HepG2 (cell line): ENCODE measurements around the gene WBP1. TPM values are rescaled to one million over a fixed set of nuclear protein-coding genes. Genes with fewer than 3 reads are reported as not detected.

Experiments
- ATAC-seq: fragments of 200-7000 bp; cut with Tn5 transposase; 3 replicates; pipeline ENCODE4 v1.9.1; 2020; ENCODE audit warnings: mild to moderate bottlenecking, moderate library complexity
- BruUV-seq: library from RNA; stranded (reverse); fragments of 400-500 nt; replicated peaks from 2 replicates; lab custom pipeline; 2021; lab: Mats Ljungman, UMichigan
- CTCF ChIA-PET: fragments of 300-600 bp; formaldehyde crosslinking; extraction: SDS; loops from one replicate; lab custom pipeline; 2021; ENCODE audit warnings: low total read pairs, inconsistent platforms, low intra/inter-chr PET ratio; lab: Yijun Ruan, JAX
- POLR2A ChIA-PET: fragments of 350-600 bp; sonication (Branson Sonifier 250); formaldehyde crosslinking; loops from one replicate; lab custom pipeline; 2020; ENCODE audit warnings: antibody characterized with exemption, inconsistent platforms; lab: Yijun Ruan, JAX
- DNase-seq: peaks from one replicate; pipeline ENCODE4 v3.0.0-alpha.2; 2015; ENCODE audit warnings: low spot score
- FAIRE-seq: peaks from 3 replicates; lab custom pipeline; 2011; peaks lifted over from hg19 to GRCh38; lab: Jason Lieb, UNC
- H2AFZ ChIP-seq: one replicate; pipeline ENCODE4 v1.6.1; 2011; ENCODE audit warnings: low read length, inconsistent platforms
- H3K27ac ChIP-seq: fragments of 300-600 bp; 3 replicates; pipeline ENCODE4 v1.8.0; 2011; ENCODE audit warnings: mixed run types, mild to moderate bottlenecking, mixed read lengths, low read length, inconsistent platforms; ENCODE audit not compliant: insufficient read depth; ENCODE audit errors: extremely low read length
- H3K27me3 ChIP-seq, 2 experiments: fragments of 200-600 bp in 1 of 2; 2 replicates in 1 of 2; 3 replicates in 1 of 2; pipeline versions ENCODE4 v1.6.0 to v1.8.0; 2011; ENCODE audit warnings: low read length in 2 of 2, mild to moderate bottlenecking in 2 of 2, moderate library complexity in 2 of 2, inconsistent platforms in 1 of 2; ENCODE audit not compliant: insufficient read depth in 2 of 2, control insufficient read depth in 1 of 2
- H3K36me3 ChIP-seq, 2 experiments: fragments of 200-600 bp in 1 of 2; replicated peaks in 1 of 2; 2 replicates in 1 of 2; 3 replicates in 1 of 2; pipeline versions ENCODE4 v1.5.1 to v1.8.0; 2011; ENCODE audit warnings: low read length in 2 of 2, inconsistent platforms in 1 of 2; ENCODE audit not compliant: insufficient read depth in 2 of 2, control insufficient read depth in 1 of 2
- H3K4me1 ChIP-seq: 2 replicates; pipeline ENCODE4 v1.5.1; 2012; ENCODE audit warnings: low read length, inconsistent platforms; ENCODE audit not compliant: insufficient read depth
- H3K4me2 ChIP-seq: 2 replicates; pipeline ENCODE4 v1.6.0; 2011; ENCODE audit warnings: low read depth, low read length, inconsistent platforms
- H3K4me3 ChIP-seq, 3 experiments: fragments of 200-600 bp in 1 of 3; sonication (generic), shearing (Covaris generic) in 1 of 3; replicated peaks in 1 of 3; 2 replicates each; pipeline ENCODE4 v1.5.1; 2011 to 2016; ENCODE audit warnings: low read length in 3 of 3, inconsistent platforms in 2 of 3, low read depth in 2 of 3, mild to moderate bottlenecking in 2 of 3, control low read depth in 1 of 3, mixed read lengths in 1 of 3; ENCODE audit not compliant: insufficient read depth in 1 of 3
- H3K79me2 ChIP-seq: one replicate; pipeline ENCODE4 v1.6.1; 2011; ENCODE audit warnings: low read length, inconsistent platforms; ENCODE audit not compliant: insufficient read depth
- H3K9ac ChIP-seq: 2 replicates; pipeline ENCODE4 v1.6.0; 2011; ENCODE audit warnings: mild to moderate bottlenecking, low read depth, low read length, inconsistent platforms; ENCODE audit not compliant: insufficient read depth
- H3K9me3 ChIP-seq: 2 replicates; pipeline ENCODE4 v1.5.1; 2012; ENCODE audit warnings: mild to moderate bottlenecking, low read length
- H4K20me1 ChIP-seq: 2 replicates; pipeline ENCODE4 v1.6.0; 2011; ENCODE audit warnings: inconsistent platforms, mild to moderate bottlenecking, low read length, moderate library complexity; ENCODE audit not compliant: insufficient read depth
- FOSL2 ChIP-seq: sonication (generic); formaldehyde crosslinking; IDR thresholded peaks from 2 replicates; pipeline ENCODE4 v1.4.0; 2020; ENCODE audit warnings: missing genetic modification reagents
- KMT2A ChIP-seq: sonication (generic); formaldehyde crosslinking; IDR thresholded peaks from 2 replicates; pipeline ENCODE4 v1.4.0; 2020; ENCODE audit warnings: missing genetic modification reagents
- MED1 ChIP-seq: sonication (generic); formaldehyde crosslinking; IDR thresholded peaks from 2 replicates; pipeline ENCODE4 v1.4.0; 2020; ENCODE audit warnings: missing genetic modification reagents
- PAF1 ChIP-seq: IDR thresholded peaks from 2 replicates; pipeline ENCODE4 v1.6.1; 2016; ENCODE audit warnings: missing genetic modification reagents, missing compliant biosample characterization
- POLR2G ChIP-seq: fragments of 200-400 bp; formaldehyde crosslinking; IDR thresholded peaks from 2 replicates; pipeline ENCODE4 v1.6.1; 2018; ENCODE audit warnings: mild to moderate bottlenecking, low read depth, low read length, moderate library complexity
- SETDB1 ChIP-seq: sonication (generic); formaldehyde crosslinking; IDR thresholded peaks from 2 replicates; pipeline ENCODE4 v1.5.1; 2020; ENCODE audit warnings: missing genetic modification reagents, mild to moderate bottlenecking, borderline replicate concordance
- TFE3 ChIP-seq: IDR thresholded peaks from 2 replicates; pipeline ENCODE4 v1.6.1; 2016
- TOPORS ChIP-seq: sonication (generic); formaldehyde crosslinking; IDR thresholded peaks from 2 replicates; pipeline ENCODE4 v1.8.0; 2023; ENCODE audit warnings: mild to moderate bottlenecking, missing genetic modification reagents
- ZMAT3 ChIP-seq: sonication (generic); formaldehyde crosslinking; conservative IDR thresholded peaks from 2 replicates; pipeline ENCODE4 v1.7.0; 2021; ENCODE audit warnings: missing genetic modification reagents
- ZNF574 ChIP-seq: sonication (generic); formaldehyde crosslinking; IDR thresholded peaks from 2 replicates; pipeline ENCODE4 v1.4.0; 2020; ENCODE audit warnings: missing genetic modification reagents
- WGBS: methylation state at CpG from one replicate; pipeline ENCODE4 v1.1.6; 2017; ENCODE audit warnings: low lambda C conversion rate; 5-methylcytosine and 5-hydroxymethylcytosine counted together
- in situ Hi-C: cut with HindIII; loops from 2 replicates; pipeline ENCODE4 v1.10.0; 2017; ENCODE audit warnings: low pct_unique_long_range_greater_than_20kb; ENCODE audit not compliant: extremely low pct_ligation_motif_present
- intact Hi-C: fragments of 100-400 bp; cut with micrococcal nuclease; formaldehyde crosslinking; loops from one replicate; pipeline ENCODE4 v1.10.0; 2022; ENCODE audit not compliant: unreplicated experiment
- polyA plus RNA-seq, 8 experiments: library from polyadenylated mRNA; depleted of rRNA in 3 of 8; stranded (reverse) in 7 of 8; unstranded in 1 of 8; fragments of >200 nt; fragmentation: Illumina TruSeq in 4 of 8; extraction: Trizol in 4 of 8; gene quantifications; 2 replicates each; pipeline versions ENCODE4 v1.2.1 to v1.2.3, GENCODE V29; 2011 to 2016; ENCODE audit warnings: low read depth in 4 of 8, missing spikeins in 1 of 8, mixed read lengths in 1 of 8; ENCODE audit not compliant: insufficient read depth in 1 of 8
- total RNA-seq, 5 experiments: library from RNA; depleted of rRNA; stranded (reverse); fragments of >200 nt; fragmentation: Illumina TruSeq; extraction: Trizol; gene quantifications; 2 replicates each; pipeline ENCODE4 v1.2.3, GENCODE V29; 2016; ENCODE audit warnings: low read depth in 1 of 5

Gene WBP1
- total and polyA plus RNA-seq, 2 of the 13 experiments (the other 11 are each of a cell fraction or from before 2014, with no cell fraction given), result 38.8 to 85.7 TPM

- ChIA-PET CTCF (no interaction called here), POLR2A (interaction anchor here (0.5 to 9.5 kb wide), 9 partner anchors 11 to 77 kb away, joined by 3 to 272 read pairs (median 4); partner anchors contain the start of genes CCDC142, RTKN, TTC31 and WBP1)
- Histone ChIP-seq H3K4me2 (no peak overlapping the region), H3K4me3 (no peak overlapping the region), H3K9ac (no peak overlapping the region; the same call in 1 of the 2 replicates), H4K20me1 (peaks cover 15% of the 10 kb centered on the region; the same call in 1 of the 2 replicates), H3K79me2 (no peaks in the 10 kb centered on the region), H3K4me1 (peaks cover 83% of the 10 kb centered on the region), H3K36me3 (peaks cover 24 to 46% of the 10 kb centered on the region in 2 experiments), H3K27ac (peak overlapping the region; percentile 6), H2AFZ (no peak overlapping the region), H3K9me3 (no peaks in the 10 kb centered on the region), H3K27me3 (peaks cover 0 to 7% of the 10 kb centered on the region in 2 experiments; a peak in 1 of 5 replicates)
- peak; percentile 1; the same call in 2 of the 3 replicates for ATAC-seq
- no peak for DNase-seq
- 92% methylated on average over 5 of the region's 5 CpGs for WGBS
- no TSS peak for BruUV-seq
- intact Hi-C loops, result loop anchor here (2.0 kb wide), 1 partner anchor 40 kb away; the partner anchor contains the start of gene MOGS
- no peak for FAIRE-seq
- in situ Hi-C loops, result no loop called here
- no peak; the same call in 1 of the 2 replicates for TF ChIP-seq ZMAT3 (CRISPR knock-in tag)
- TF ChIP-seq ZNF574 (CRISPR knock-in tag), result 0 out of 2 replicates have a peak, but pooled peaks have one; percentile 7
- TF ChIP-seq TOPORS (CRISPR knock-in tag), result 0 out of 2 replicates have a peak, but pooled peaks have one; percentile 33
- TF ChIP-seq KMT2A, result 0 out of 2 replicates have a peak, but pooled peaks have one; percentile 46
- TF ChIP-seq MED1, result peak; percentile 38; the same call in 1 of the 2 replicates
- no peak for TF ChIP-seq TFE3
- TF ChIP-seq POLR2G, result peak; percentile 80
- peak; percentile 86 for TF ChIP-seq PAF1 (CRISPR knock-in tag)
- peak; percentile 55; the same call in 1 of the 2 replicates for TF ChIP-seq FOSL2 (CRISPR knock-in tag)
- TF ChIP-seq SETDB1 (CRISPR knock-in tag), result 0 out of 2 replicates have a peak, but pooled peaks have one; percentile 52
Measured at GRCh38 chr2:74424139-74424992, 33.9 kb upstream of the WBP1 start.
